GM18867 (cell line): ENCODE results near the gene CLSTN2.

Source experiments
- ATAC-seq: cut with Tn5 transposase; IDR thresholded peaks from one replicate; pipeline ENCODE4 v1.9.1; 2021; ENCODE audit warnings: mild to moderate bottlenecking, moderate library complexity; ENCODE audit not compliant: unreplicated experiment

The CLSTN2 gene

GRCh38 chr3:140332131-140332530 lies 397.1 kb downstream of the CLSTN2 start:
- ATAC-seq: no peak

- no peak for ATAC-seq
Observed at GRCh38 chr3:140334132-140334929, 399.3 kb downstream of the CLSTN2 start.

GRCh38 chr3:140336465-140336864 lies 401.5 kb downstream of the CLSTN2 start:
- no peak for ATAC-seq

- no peak for ATAC-seq
Observed at GRCh38 chr3:140338916-140339315, 403.9 kb downstream of the CLSTN2 start.

- ATAC-seq: no peak
Observed at GRCh38 chr3:140341203-140341602, 406.2 kb downstream of the CLSTN2 start.

- no peak for ATAC-seq
Observed at GRCh38 chr3:140341817-140342403, 406.9 kb downstream of the CLSTN2 start.

- ATAC-seq: no peak
Observed at GRCh38 chr3:140342668-140343067, 407.7 kb downstream of the CLSTN2 start.

- ATAC-seq: no peak
Observed at GRCh38 chr3:140343211-140344081, 408.5 kb downstream of the CLSTN2 start.

GRCh38 chr3:140344082-140344454 lies 409.1 kb downstream of the CLSTN2 start:
- ATAC-seq: no peak

GRCh38 chr3:140344601-140345205 lies 409.7 kb downstream of the CLSTN2 start:
- ATAC-seq: no peak

- no peak for ATAC-seq
Observed at GRCh38 chr3:140347151-140347550, 412.2 kb downstream of the CLSTN2 start.

- ATAC-seq: no peak
Observed at GRCh38 chr3:140349938-140350337, 415.0 kb downstream of the CLSTN2 start.

GRCh38 chr3:140351466-140351865 lies 416.5 kb downstream of the CLSTN2 start:
- no peak for ATAC-seq

GRCh38 chr3:140355481-140355880 lies 420.5 kb downstream of the CLSTN2 start:
- no peak for ATAC-seq

GRCh38 chr3:140358686-140359085 lies 423.7 kb downstream of the CLSTN2 start:
- ATAC-seq: no peak

GRCh38 chr3:140359233-140359995 lies 424.4 kb downstream of the CLSTN2 start:
- ATAC-seq: no peak

GRCh38 chr3:140360332-140360731 lies 425.3 kb downstream of the CLSTN2 start:
- ATAC-seq: no peak

GRCh38 chr3:140363801-140364200 lies 428.8 kb downstream of the CLSTN2 start:
- ATAC-seq: no peak

GRCh38 chr3:140365872-140366697 lies 431.1 kb downstream of the CLSTN2 start:
- ATAC-seq: no peak
